ENCODE results near the gene EPHB1.

DNA sequence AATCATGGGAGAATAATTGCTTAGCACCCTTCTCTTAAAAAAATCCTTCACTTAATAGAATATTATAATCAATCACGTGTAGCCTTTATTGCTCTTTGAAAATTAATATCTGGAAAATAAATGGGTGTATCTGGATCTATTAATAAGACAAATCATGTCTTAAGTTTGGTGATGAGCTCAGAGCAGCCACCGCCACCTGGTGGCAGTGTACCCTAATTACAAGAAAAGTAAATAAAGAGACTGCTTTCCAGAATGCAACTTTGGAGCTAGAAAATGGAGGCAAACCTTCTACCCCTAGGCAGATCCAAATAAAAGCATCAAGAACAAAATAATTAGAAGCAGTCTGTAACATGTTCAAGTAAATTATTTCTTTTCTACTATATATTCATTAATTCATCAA is 43.5 kb downstream of the EPHB1 start:
- TF ChIP-seq, protein P1, sequence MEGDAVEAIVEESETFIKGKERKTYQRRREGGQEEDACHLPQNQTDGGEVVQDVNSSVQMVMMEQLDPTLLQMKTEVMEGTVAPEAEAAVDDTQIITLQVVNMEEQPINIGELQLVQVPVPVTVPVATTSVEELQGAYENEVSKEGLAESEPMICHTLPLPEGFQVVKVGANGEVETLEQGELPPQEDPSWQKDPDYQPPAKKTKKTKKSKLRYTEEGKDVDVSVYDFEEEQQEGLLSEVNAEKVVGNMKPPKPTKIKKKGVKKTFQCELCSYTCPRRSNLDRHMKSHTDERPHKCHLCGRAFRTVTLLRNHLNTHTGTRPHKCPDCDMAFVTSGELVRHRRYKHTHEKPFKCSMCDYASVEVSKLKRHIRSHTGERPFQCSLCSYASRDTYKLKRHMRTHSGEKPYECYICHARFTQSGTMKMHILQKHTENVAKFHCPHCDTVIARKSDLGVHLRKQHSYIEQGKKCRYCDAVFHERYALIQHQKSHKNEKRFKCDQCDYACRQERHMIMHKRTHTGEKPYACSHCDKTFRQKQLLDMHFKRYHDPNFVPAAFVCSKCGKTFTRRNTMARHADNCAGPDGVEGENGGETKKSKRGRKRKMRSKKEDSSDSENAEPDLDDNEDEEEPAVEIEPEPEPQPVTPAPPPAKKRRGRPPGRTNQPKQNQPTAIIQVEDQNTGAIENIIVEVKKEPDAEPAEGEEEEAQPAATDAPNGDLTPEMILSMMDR (IDR thresholded peaks at IDR 0.05): no peak
- no peak for TF ChIP-seq POLR2A (IDR thresholded peaks at IDR 0.05)
